Stimulated activated CD8-positive, alpha-beta memory T cell treated with anti-CD3 and anti-CD28 coated beads, Interleukin-15, amount 100 ng/mL, for 48 hours (primary cell): ENCODE data around the gene USP4.
"Not testable (repeated sequence)": the region's sequence is repeated elsewhere in the genome, so short reads cannot be mapped to it uniquely, and the experiment has no call there.

Experiments
- DNase-seq, 2 donors: peaks; one replicate each; pipeline ENCODE4 v3.0.0-alpha.2; 2020; ENCODE audit warnings: low read depth in 2 of 2

The USP4 gene

DNA sequence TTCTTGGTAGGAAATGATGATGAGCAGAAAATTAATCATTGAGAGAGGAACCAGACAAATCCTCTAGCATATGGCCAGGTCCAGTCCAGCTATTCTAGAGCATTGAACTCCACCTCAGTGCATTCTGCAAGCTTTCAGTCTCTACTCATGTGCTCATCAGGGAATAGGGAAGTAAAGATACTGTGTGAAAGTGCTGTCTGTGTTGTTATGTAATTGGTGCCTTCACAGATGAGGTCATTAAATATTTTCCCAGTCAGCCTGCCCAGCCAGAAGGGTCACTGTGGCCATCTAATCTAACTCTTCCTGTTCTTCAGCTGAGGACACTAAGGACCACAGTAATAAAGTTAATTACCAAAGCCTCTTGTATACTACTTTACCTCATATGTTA, 91.0 kb downstream of the USP4 start:
- no peak for DNase-seq

DNA sequence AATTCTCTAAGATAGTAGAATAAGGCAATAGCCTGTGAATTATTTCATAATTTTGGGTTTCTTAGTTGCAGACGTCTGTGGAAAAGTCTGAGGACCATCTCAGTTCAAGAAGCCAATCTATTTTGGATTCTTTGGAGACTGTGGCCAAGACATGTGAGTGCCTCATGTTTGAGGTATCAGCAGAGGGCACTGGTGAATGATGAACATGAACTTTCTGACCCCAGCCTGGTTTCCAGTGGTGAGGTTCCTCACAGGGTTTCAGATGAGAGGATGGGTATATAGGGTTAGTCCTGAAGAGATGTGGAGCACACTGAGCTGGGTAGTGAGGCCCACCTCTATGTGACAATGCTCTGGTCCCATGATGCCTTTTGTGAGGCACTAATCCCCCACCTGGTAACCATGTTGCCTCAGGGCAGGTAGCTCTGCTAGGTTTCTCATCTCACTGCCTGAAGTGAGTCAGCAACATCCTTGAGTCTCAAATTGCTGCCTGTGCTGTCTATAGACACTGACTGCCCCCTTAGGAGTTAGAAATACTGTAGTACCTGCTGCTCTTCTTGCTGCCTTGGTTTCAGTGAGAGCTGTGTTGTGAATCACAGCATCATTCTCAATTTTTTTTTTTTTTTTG, 95.2 kb downstream of the USP4 start:
- no peak for DNase-seq

DNA sequence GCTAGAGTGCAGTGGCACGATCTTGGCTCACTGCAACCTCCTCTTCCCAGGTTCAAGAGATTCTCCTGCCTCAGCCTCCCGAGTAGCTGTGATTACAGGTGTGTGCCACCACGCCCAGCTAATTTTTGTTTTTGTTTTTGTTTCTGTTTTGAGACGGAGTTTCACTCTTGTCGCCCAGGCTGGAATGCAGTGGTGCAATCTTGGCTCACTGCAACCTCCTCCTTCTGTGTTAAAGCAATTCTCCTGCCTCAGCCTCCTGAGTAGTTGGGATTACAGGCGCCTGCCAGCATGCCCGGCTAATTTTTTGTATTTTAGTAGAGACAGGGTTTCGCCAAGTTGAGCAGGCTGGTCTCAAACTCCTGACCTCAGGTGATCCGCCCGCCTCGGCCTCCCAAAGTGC, 99.8 kb downstream of the USP4 start:
- DNase-seq, result not testable (repeated sequence)

DNA sequence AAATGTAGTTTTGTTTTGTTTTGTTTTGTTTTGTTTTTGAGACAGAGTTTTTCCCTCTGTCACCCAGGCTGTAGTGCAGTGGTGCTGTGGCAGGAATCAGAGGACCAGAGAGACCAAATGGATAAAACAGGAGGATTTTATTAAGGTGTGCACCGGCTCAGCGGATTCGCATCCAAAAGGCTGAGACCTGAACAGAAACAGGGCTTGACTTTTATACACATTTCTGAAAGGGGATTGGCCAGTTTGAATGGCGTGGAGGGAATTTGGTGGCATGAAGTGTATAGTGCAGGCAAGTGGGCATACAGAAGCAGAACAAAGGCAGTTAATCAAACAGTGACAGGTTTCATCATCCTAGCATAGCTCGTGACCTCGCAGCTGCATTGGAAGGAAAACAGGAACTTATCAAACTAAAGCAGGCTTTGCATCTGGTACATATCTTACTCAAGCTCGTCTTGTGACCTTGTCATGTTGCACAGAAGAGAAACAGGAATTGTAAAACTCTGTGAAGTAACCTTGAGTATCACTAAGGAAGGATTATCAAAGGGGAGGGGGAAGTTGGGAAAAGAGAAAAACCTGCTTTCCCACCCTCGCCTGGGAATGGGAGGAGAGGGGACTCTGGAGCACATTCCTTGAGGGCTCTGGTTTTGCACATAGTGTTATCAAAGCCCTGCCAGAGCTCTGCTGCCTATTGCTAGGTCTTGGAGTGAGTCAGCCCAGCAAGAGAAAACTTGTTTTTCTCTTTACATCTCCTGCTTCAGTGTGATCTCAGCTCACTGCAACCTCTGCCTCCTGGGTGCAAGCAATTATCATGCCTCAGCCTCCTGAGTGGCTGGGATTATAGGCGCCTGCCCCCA, 101.4 kb downstream of the USP4 start:
- DNase-seq, result no peak

GRCh38 chr3:49237344-49237743, 102.5 kb downstream of the USP4 start:
- no peak for DNase-seq

GRCh38 chr3:49236226-49236625, 103.6 kb downstream of the USP4 start:
- no peak for DNase-seq

- not testable (repeated sequence) for DNase-seq
Observed at GRCh38 chr3:49228817-49229216, 111.0 kb downstream of the USP4 start.
